Mesodermal cell (in vitro differentiated cells): Measurements from ENCODE around the gene HIRA.

Source experiments
- H3K27ac ChIP-seq: 2 replicates; pipeline ENCODE4 v1.7.0; 2013; ENCODE audit warnings: mild to moderate bottlenecking, low read depth, low read length, moderate library complexity; ENCODE audit not compliant: severe bottlenecking
- H3K36me3 ChIP-seq: 2 replicates; pipeline ENCODE4 v1.7.1; 2013; ENCODE audit warnings: mild to moderate bottlenecking, low read length, moderate library complexity; ENCODE audit not compliant: control insufficient read depth, insufficient read depth
- H3K4me1 ChIP-seq: one replicate; pipeline ENCODE4 v1.7.1; 2013; ENCODE audit warnings: mild to moderate bottlenecking, low read length; ENCODE audit not compliant: insufficient read depth, control insufficient read depth, poor library complexity, severe bottlenecking
- H3K4me3 ChIP-seq: 2 replicates; pipeline ENCODE4 v1.7.0; 2013; ENCODE audit warnings: low read length, control low read depth, mild to moderate bottlenecking; ENCODE audit not compliant: insufficient read depth, poor library complexity, severe bottlenecking; ENCODE audit errors: extremely low read depth
- H3K9me3 ChIP-seq: 2 replicates; pipeline ENCODE4 v1.7.1; 2013; ENCODE audit warnings: mild to moderate bottlenecking, low read length, moderate library complexity; ENCODE audit not compliant: control insufficient read depth
- WGBS, 2 experiments: methylation state at CpG; one replicate each; pipeline ENCODE4 v1.1.5; 2013; ENCODE audit warnings: missing lambda C conversion rate in 2 of 2; ENCODE audit not compliant: insufficient coverage in 2 of 2; 5-methylcytosine and 5-hydroxymethylcytosine counted together

HIRA gene

GRCh38 chr22:19471572-19471971 lies 40.0 kb upstream of the HIRA start:
- no peaks in the 10 kb centered on the region for H3K9me3 ChIP-seq
- no peak overlapping the region for H3K27ac ChIP-seq
- WGBS, 2 experiments: 92 to 97% methylated on average over 9 to 10 of the region's 11 CpGs
- no peaks in the 10 kb centered on the region for H3K4me1 ChIP-seq
- H3K36me3 ChIP-seq: peaks cover 97% of the 10 kb centered on the region
- H3K4me3 ChIP-seq: no peak overlapping the region

DNA sequence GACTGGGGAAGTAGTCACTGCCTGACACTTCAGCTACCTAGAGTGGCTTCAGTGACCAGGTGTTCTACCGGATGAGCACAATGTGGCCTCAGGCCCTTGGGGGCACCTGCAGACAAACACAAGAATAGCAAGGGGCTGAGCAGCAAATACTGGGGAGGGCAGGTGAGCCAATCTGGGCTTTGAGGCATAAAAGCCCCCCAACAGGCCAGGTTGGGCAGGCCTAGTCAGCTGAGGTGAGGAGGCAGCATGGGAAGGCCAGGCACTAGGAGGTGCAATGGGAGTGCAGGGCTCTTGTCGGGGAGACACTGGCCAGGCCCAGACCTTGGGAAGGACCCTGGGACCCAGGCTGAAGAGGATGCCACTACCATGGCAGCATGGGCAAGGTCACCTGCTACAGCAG lies 38.5 kb upstream of the HIRA start:
- Histone ChIP-seq H3K4me3 (no peak overlapping the region), H3K27ac (no peak overlapping the region), H3K4me1 (no peaks in the 10 kb centered on the region), H3K9me3 (no peaks in the 10 kb centered on the region), H3K36me3 (peaks cover 97% of the 10 kb centered on the region)
- 75 to 95% methylated on average over 1 to 2 of the region's 2 CpGs for WGBS, 2 experiments

- no peaks in the 10 kb centered on the region for H3K9me3 ChIP-seq
- H3K27ac ChIP-seq: no peak overlapping the region
- H3K36me3 ChIP-seq: peaks cover 97% of the 10 kb centered on the region
- H3K4me3 ChIP-seq: no peak overlapping the region
- H3K4me1 ChIP-seq: peaks cover 2% of the 10 kb centered on the region
- 92 to 95% methylated on average over 5 to 7 of the region's 7 CpGs for WGBS, 2 experiments
Measured at GRCh38 chr22:19469421-19469820, 37.9 kb upstream of the HIRA start.

DNA sequence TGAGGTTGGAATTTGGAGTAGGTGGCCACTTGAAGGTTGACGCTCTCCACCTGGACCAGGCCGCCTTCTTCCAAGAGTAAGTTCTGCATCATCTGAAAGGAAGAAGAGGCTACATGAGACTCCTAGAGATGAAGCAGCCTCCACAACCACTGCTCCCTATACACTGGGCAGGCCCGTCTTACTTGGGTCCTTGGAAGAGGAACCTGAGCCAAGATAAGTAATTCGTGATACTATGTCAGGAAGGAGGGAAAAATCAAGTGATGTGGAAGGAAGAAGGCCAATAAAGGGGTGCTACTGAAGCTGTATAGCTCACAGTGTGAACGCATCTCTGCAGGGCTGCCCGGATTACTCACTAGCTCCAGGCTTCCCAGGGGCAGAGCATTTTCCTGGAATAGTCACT lies 36.4 kb upstream of the HIRA start:
- H3K9me3 ChIP-seq: no peaks in the 10 kb centered on the region
- H3K4me1 ChIP-seq: peaks cover 9% of the 10 kb centered on the region
- H3K4me3 ChIP-seq: no peak overlapping the region
- H3K36me3 ChIP-seq: peaks cover 88% of the 10 kb centered on the region
- no peak overlapping the region for H3K27ac ChIP-seq
- 98 to 100% methylated on average over 3 of the region's 6 CpGs for WGBS, 2 experiments

DNA sequence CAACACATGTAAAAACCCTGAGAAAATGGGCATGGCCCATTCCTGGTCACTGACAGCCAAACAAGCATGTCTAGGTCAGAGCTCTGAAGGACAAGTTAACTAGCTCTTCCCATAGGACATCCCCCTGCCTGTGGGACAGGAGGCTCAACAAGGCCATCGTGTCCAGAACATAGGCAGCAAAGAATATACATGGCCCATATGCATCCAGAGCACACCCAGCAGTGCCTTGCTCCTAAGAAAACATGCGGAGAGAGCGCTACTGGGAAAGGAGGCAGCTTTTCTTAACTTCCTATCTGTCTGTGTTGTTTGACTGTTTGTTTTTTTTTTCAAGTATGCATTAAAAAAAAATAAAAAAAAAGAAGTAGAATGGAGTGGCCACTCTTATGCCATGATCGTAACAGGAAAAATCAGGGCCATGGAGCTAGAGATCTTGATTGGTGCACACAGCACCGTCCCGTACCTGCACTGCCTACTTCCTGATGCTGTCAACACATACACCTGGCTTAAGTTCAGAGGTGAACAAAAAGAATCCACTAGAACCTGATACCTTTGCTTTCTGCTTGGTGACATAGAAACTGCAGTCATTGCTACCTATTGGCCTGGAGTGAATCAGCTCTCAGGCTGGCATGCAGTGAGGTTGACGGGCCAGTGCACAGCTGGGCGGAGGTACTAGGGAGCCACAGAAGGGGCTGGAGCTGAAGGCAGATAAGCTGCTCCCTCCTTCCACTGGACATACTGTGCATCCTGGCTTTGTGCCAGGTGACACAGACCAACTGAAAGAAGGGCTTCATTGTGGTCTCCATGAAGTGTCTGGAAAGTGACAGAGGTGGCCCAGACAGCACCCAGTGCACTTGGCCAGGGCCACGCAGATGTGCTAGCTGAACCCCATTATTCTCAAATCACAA lies 35.6 kb upstream of the HIRA start:
- peaks cover 9% of the 10 kb centered on the region for H3K4me1 ChIP-seq
- H3K9me3 ChIP-seq: no peaks in the 10 kb centered on the region
- H3K27ac ChIP-seq: no peak overlapping the region
- H3K4me3 ChIP-seq: no peak overlapping the region
- 97 to 98% methylated on average over 6 to 7 of the region's 9 CpGs for WGBS, 2 experiments
- H3K36me3 ChIP-seq: peaks cover 82% of the 10 kb centered on the region

- Histone ChIP-seq H3K27ac (no peak overlapping the region), H3K4me1 (peaks cover 9% of the 10 kb centered on the region), H3K4me3 (no peak overlapping the region), H3K9me3 (no peaks in the 10 kb centered on the region), H3K36me3 (peaks cover 81% of the 10 kb centered on the region)
- 92 to 98% methylated on average over 10 to 11 of the region's 14 CpGs for WGBS, 2 experiments
Measured at GRCh38 chr22:19466126-19466716, 34.7 kb upstream of the HIRA start.

DNA sequence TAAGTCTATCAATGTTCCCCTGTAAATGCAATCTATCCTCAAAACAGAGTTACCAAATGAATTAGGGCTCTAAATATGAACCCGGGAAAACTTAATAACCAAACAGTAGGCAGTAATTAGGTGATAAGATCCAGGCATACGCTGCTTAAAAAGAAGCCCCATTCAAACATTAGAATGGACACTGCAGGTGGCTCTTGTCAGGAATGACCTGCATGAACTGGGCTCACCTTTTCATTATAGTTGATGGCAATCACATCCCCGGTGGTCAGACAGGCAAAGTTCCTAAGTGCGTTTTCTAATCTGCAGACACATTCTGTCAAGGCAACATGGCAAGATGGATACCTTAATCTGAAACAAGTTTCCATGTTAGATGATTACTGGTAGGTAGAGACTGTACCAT lies 33.4 kb upstream of the HIRA start:
- 94 to 98% methylated on average over 4 of the region's 4 CpGs for WGBS, 2 experiments
- H3K36me3 ChIP-seq: peaks cover 83% of the 10 kb centered on the region

DNA sequence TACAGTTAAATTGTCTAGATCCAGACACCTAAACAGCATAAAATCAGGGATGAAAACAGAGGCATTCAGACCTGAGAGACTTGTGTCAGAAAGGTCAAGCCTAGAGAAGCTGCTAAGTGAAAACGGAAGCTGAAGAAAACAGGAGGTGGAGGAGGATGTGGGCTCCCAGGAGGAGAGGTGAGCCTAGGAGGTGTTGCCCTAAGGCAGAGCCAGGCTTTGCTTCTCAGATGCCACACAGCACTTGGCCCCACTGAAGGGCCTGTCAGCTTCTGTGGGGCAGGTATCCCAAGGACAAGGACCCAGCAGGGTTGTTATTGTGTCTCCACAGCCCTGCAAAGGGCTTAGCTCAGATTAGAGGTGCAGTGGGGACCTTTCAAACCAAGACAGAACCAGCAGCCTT lies 33.0 kb upstream of the HIRA start:
- peaks cover 82% of the 10 kb centered on the region for H3K36me3 ChIP-seq
- peaks cover 9% of the 10 kb centered on the region for H3K4me1 ChIP-seq
- peak overlapping the region; percentile 6 for H3K27ac ChIP-seq
- H3K4me3 ChIP-seq: no peak overlapping the region
- WGBS, 2 experiments: 100% methylated on average over 1 of the region's 1 CpG
- no peaks in the 10 kb centered on the region for H3K9me3 ChIP-seq

More for the DNA sequence above, 33.4 kb upstream of the HIRA start:
- peaks cover 9% of the 10 kb centered on the region for H3K4me1 ChIP-seq
- no peaks in the 10 kb centered on the region for H3K9me3 ChIP-seq
- H3K4me3 ChIP-seq: no peak overlapping the region
- H3K27ac ChIP-seq: no peak overlapping the region

DNA sequence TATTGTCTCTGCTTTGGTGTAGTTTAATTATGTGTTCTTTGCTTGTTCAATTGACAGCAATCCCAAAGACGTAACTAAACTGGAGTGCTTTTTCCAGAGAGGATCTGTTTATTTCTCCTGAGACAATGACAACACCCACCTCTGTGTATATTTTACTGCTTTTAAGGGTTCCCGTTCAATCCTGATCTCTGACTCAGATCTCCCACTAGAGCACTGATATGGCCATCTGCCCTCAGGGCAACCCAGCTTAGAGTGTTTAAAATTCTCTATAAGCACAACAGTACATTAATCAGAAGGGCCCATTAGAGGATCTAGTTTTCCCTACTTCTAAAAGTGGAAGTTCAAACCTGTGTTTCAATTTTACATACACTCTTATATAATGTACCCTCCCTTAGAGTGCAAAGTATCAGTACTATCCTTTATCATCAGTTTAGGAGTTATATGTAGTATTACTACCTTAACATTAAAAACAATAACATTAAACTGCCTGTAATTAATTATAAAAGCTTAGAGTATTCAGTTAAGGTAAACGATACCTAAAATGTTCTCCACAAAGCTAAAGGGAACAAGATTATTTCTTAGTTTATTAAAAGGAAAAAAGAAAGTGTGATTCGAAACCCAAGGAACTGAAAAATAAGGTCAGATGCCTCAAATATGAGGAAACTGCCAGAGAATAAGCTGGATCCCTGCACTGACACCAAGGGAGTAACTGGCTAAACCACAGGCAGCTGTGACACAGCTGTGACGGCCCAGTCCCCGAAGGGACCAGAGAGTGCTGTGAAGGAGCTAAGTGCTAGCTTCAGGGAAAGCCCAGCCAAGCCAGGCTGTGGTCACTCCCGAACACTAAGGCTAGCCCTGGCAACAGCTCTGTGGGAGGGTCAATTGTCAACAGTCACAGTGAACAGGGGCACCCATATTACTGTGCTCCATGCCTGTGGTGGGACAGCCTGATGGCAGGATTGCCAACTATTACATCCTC lies 32.2 kb upstream of the HIRA start:
- H3K4me3 ChIP-seq: no peak overlapping the region
- peaks cover 9% of the 10 kb centered on the region for H3K4me1 ChIP-seq
- H3K36me3 ChIP-seq: peaks cover 81% of the 10 kb centered on the region
- peak overlapping the region; percentile 66 for H3K27ac ChIP-seq
- WGBS, 2 experiments: 85 to 96% methylated on average over 5 of the region's 7 CpGs
- H3K9me3 ChIP-seq: no peaks in the 10 kb centered on the region

DNA sequence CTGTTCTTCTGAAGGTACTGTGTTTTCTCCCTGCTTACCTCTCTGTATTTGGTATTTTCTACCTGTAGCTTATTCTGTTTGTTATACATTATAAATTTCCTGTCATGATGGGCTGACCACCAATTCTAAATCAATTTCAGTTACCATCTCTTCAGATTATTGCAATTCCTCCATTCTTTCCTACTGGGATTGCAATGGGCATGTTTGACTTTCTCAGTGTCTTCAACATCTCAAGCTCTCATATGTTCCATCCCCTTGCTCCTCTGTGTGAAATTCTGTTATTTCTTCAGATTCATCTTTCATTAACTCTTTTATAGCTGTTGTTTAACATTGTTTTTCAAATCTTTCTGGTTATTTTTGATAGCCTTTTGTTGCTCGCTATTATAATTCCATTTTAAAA lies 31.5 kb upstream of the HIRA start:
- peaks cover 78% of the 10 kb centered on the region for H3K36me3 ChIP-seq
- no peak overlapping the region for H3K4me3 ChIP-seq
- no peaks in the 10 kb centered on the region for H3K9me3 ChIP-seq
- H3K27ac ChIP-seq: no peak overlapping the region
- H3K4me1 ChIP-seq: peaks cover 9% of the 10 kb centered on the region
- no CpG with 5 or more reads among the region's 1 CpG for WGBS, 2 experiments
